ENCODE data around the gene OR51D1.

The OR51D1 gene

GRCh38 chr11:4665424-4665823 is 28.1 kb downstream of the OR51D1 start:
- Histone ChIP-seq H3K27me3 (ENCODE audit: insufficient read depth, low read length, poor library complexity, severe bottlenecking) (no peaks in the 10 kb centered on the region), H4K20me1 (ENCODE audit: insufficient read depth, low read length, poor library complexity, severe bottlenecking) (no peaks in the 10 kb centered on the region), H2AFZ (ENCODE audit: low read length) (no peak overlapping the region), H3K9ac (ENCODE audit: low read depth, low read length, poor library complexity, severe bottlenecking) (no peak overlapping the region), H3K4me1 (ENCODE audit: insufficient read depth, low read length, poor library complexity, severe bottlenecking) (no peaks in the 10 kb centered on the region), H3K36me3 (ENCODE audit: insufficient read depth, low read length) (no peaks in the 10 kb centered on the region), H3K9me3 (ENCODE audit: insufficient read depth, low read depth, low read length) (no peaks in the 10 kb centered on the region), H3F3A (ENCODE audit: low read depth) (no peaks in the 10 kb centered on the region), H3K4me3 (ENCODE audit: low read length, poor library complexity, severe bottlenecking) (no peak overlapping the region), H3K4me2 (ENCODE audit: low read depth, low read length, poor library complexity, severe bottlenecking) (no peak overlapping the region), H3K79me2 (ENCODE audit: insufficient read depth, low read length) (no peaks in the 10 kb centered on the region), H3K9me2 (replicated peaks; ENCODE audit: low read depth, low read length) (no peaks in the 10 kb centered on the region)
- no peak for TF ChIP-seq CTCF (conservative IDR thresholded peaks at IDR 0.05; ENCODE audit: low read length)
- no peak for TF ChIP-seq EZH2phosphoT487 (IDR thresholded peaks at IDR 0.05; ENCODE audit: borderline replicate concordance)

- Histone ChIP-seq H3K4me1 (ENCODE audit: insufficient read depth, low read length, poor library complexity, severe bottlenecking) (no peaks in the 10 kb centered on the region), H3K9me2 (replicated peaks; ENCODE audit: low read depth, low read length) (no peaks in the 10 kb centered on the region), H3K9ac (ENCODE audit: low read depth, low read length, poor library complexity, severe bottlenecking) (no peak overlapping the region), H3K79me2 (ENCODE audit: insufficient read depth, low read length) (no peaks in the 10 kb centered on the region), H2AFZ (ENCODE audit: low read length) (no peak overlapping the region), H3F3A (ENCODE audit: low read depth) (no peaks in the 10 kb centered on the region), H4K20me1 (ENCODE audit: insufficient read depth, low read length, poor library complexity, severe bottlenecking) (no peaks in the 10 kb centered on the region), H3K27me3 (ENCODE audit: insufficient read depth, low read length, poor library complexity, severe bottlenecking) (no peaks in the 10 kb centered on the region), H3K9me3 (ENCODE audit: insufficient read depth, low read depth, low read length) (no peaks in the 10 kb centered on the region), H3K4me3 (ENCODE audit: low read length, poor library complexity, severe bottlenecking) (no peak overlapping the region), H3K36me3 (ENCODE audit: insufficient read depth, low read length) (no peaks in the 10 kb centered on the region), H3K4me2 (ENCODE audit: low read depth, low read length, poor library complexity, severe bottlenecking) (no peak overlapping the region)
- TF ChIP-seq EZH2phosphoT487 (IDR thresholded peaks at IDR 0.05; ENCODE audit: borderline replicate concordance) (no peak), CTCF (conservative IDR thresholded peaks at IDR 0.05; ENCODE audit: low read length) (no peak)
Observed at GRCh38 chr11:4671741-4672140, 34.5 kb downstream of the OR51D1 start.

GRCh38 chr11:4672470-4672869 is 35.2 kb downstream of the OR51D1 start:
- Histone ChIP-seq H3F3A (ENCODE audit: low read depth) (no peaks in the 10 kb centered on the region), H3K9me3 (ENCODE audit: insufficient read depth, low read depth, low read length) (no peaks in the 10 kb centered on the region), H3K4me1 (ENCODE audit: insufficient read depth, low read length, poor library complexity, severe bottlenecking) (no peaks in the 10 kb centered on the region), H3K4me2 (ENCODE audit: low read depth, low read length, poor library complexity, severe bottlenecking) (no peak overlapping the region), H3K36me3 (ENCODE audit: insufficient read depth, low read length) (no peaks in the 10 kb centered on the region), H3K79me2 (ENCODE audit: insufficient read depth, low read length) (no peaks in the 10 kb centered on the region), H3K9ac (ENCODE audit: low read depth, low read length, poor library complexity, severe bottlenecking) (no peak overlapping the region), H3K4me3 (ENCODE audit: low read length, poor library complexity, severe bottlenecking) (no peak overlapping the region), H4K20me1 (ENCODE audit: insufficient read depth, low read length, poor library complexity, severe bottlenecking) (no peaks in the 10 kb centered on the region), H3K9me2 (replicated peaks; ENCODE audit: low read depth, low read length) (no peaks in the 10 kb centered on the region), H3K27me3 (ENCODE audit: insufficient read depth, low read length, poor library complexity, severe bottlenecking) (no peaks in the 10 kb centered on the region), H2AFZ (ENCODE audit: low read length) (no peak overlapping the region)
- TF ChIP-seq CTCF (conservative IDR thresholded peaks at IDR 0.05; ENCODE audit: low read length) = no peak

Data from Loucy (cell line).